Measurements from ENCODE around the gene CD3E.

CD3E gene

DNA sequence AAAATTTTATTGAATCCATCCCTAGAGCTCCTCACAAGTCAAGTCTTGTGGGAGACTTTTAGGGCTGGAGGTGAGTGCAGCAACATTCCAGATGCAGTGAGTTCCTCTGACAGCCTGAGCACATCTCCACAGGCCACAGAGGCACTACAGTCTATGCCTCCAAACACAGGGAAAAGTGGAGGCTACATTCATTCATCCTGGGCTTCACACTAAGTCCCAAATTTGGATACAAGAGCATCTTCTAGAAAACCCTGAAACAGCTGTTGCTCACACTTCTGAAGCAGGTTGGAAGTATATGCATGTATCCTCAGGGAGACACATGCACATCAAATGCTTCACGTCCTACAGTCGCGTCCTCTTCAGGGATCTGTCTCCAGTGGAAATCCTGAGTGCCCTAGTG is 36.7 kb downstream of the CD3E start:
- Histone ChIP-seq H3K4me1 (ENCODE audit: control insufficient read depth in 2 of 2, insufficient read depth in 2 of 2, low read length in 2 of 2) (no peaks in the 10 kb centered on the region), H3K27me3 (ENCODE audit: control insufficient read depth in 2 of 2, insufficient read depth in 2 of 2, low read length in 2 of 2) (no peaks in the 10 kb centered on the region), H3K9me3 (ENCODE audit: control insufficient read depth in 2 of 2, low read length in 2 of 2) (no peaks in the 10 kb centered on the region), H3K27ac (ENCODE audit: low read depth in 2 of 2, low read length in 2 of 2) (peak overlapping the region in 1 of 2 donors; percentile 61), H3K36me3 (ENCODE audit: control insufficient read depth in 2 of 2, insufficient read depth in 2 of 2, low read length in 2 of 2) (no peaks in the 10 kb centered on the region), H3K4me3 (ENCODE audit: low read length in 2 of 2) (peak overlapping the region in 1 of 2 donors; percentile 62), H3K9ac (ENCODE audit: low read depth in 1 of 2, low read length in 2 of 2) (peak overlapping the region in 1 of 2 donors; percentile 32)

DNA sequence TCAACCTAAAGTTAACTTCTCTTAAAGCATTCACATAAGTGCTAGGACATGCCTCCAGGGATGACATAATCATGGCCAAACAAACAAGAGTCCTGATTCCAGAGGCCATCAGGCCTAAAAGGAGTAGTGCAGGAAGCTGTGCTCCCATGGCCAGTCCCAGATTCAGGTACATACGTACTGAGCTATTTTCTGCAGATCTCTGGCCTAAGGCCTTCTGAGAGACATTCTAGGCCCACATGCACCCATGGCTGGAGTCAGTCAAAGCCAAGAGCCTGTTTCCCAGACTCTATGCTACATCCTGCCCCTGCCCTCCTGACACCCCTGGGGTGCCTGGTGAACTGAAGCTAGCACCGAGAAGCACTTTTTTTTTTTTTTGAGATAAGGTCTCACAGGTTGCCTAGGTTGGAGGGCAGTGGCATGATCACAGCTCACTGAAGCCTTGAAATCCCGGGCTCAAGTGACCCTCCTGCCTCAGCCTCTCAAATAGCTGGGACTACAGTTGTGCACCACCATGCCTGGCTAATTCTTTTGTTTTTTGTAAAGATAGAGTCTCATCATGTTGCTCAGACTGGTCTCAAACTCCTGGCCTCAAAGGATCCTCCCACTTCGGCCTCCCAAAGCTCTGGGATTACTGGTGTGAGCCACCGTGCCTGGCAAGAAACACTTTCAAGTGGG is 37.4 kb downstream of the CD3E start:
- H3K4me3 ChIP-seq (ENCODE audit: low read length in 2 of 2): peak overlapping the region in 1 of 2 donors; percentile 62
- peak overlapping the region in 1 of 2 donors; percentile 41 for H3K9ac ChIP-seq (ENCODE audit: low read depth in 1 of 2, low read length in 2 of 2)
- H3K27me3 ChIP-seq (ENCODE audit: control insufficient read depth in 2 of 2, insufficient read depth in 2 of 2, low read length in 2 of 2): no peaks in the 10 kb centered on the region
- H3K36me3 ChIP-seq (ENCODE audit: control insufficient read depth in 2 of 2, insufficient read depth in 2 of 2, low read length in 2 of 2): no peaks in the 10 kb centered on the region
- peak overlapping the region; percentile 14 to 61 for H3K27ac ChIP-seq (ENCODE audit: low read depth in 2 of 2, low read length in 2 of 2)
- H3K4me1 ChIP-seq (ENCODE audit: control insufficient read depth in 2 of 2, insufficient read depth in 2 of 2, low read length in 2 of 2): no peaks in the 10 kb centered on the region
- no peaks in the 10 kb centered on the region for H3K9me3 ChIP-seq (ENCODE audit: control insufficient read depth in 2 of 2, low read length in 2 of 2)

DNA sequence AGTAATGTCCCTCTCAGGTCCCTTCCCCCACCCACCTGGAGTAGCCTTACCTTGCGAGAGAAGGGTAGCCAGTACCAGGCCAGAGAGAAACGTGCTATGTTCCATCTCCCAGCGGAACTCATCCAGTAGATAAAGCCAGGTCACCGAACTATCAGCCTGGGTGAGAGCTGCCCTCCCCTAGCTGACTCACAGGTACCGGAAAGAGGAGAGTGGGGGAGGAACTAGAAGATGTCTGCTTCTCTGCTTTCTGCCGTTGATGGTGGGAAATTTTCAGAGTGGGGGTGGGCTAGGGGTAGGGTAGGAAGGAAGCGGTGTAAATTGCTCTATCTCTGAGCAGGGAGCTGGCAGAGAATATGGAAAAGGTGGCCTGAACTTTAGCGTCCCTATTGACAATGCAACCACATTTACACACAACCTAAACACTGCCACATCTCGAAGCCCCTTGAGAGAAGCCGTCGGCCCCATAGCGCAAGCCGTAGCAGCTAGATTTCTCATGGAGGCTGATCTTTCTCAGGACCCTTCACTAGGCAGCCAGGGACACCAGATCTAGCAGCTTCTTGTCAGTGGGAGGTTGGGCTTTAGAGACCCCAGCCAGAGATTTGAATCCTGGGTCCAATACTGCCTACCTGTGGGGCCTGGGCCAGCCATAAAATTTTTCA is 38.1 kb downstream of the CD3E start, which contains the start of gene CD3D:
Gene CD3D, minus strand, starts transcription at position 203 of the 659 bp plus-strand sequence. Its CDS starts 98 bp downstream, at position 105.
- peak within 1 kb of the TSS in 1 of 2 donors; percentile 62 for H3K4me3 ChIP-seq (ENCODE audit: low read length in 2 of 2)
- peak within 1 kb of the TSS in 1 of 2 donors; percentile 41 for H3K9ac ChIP-seq (ENCODE audit: low read depth in 1 of 2, low read length in 2 of 2)
- no peaks in the 10 kb centered on the region for H3K9me3 ChIP-seq (ENCODE audit: control insufficient read depth in 2 of 2, low read length in 2 of 2)
- peak within 1 kb of the TSS; percentile 14 to 61 for H3K27ac ChIP-seq (ENCODE audit: low read depth in 2 of 2, low read length in 2 of 2)
- H3K27me3 ChIP-seq (ENCODE audit: control insufficient read depth in 2 of 2, insufficient read depth in 2 of 2, low read length in 2 of 2): no peaks in the 10 kb centered on the region
- no peaks in the 10 kb centered on the region for H3K36me3 ChIP-seq (ENCODE audit: control insufficient read depth in 2 of 2, insufficient read depth in 2 of 2, low read length in 2 of 2)
- no peaks in the 10 kb centered on the region for H3K4me1 ChIP-seq (ENCODE audit: control insufficient read depth in 2 of 2, insufficient read depth in 2 of 2, low read length in 2 of 2)

DNA sequence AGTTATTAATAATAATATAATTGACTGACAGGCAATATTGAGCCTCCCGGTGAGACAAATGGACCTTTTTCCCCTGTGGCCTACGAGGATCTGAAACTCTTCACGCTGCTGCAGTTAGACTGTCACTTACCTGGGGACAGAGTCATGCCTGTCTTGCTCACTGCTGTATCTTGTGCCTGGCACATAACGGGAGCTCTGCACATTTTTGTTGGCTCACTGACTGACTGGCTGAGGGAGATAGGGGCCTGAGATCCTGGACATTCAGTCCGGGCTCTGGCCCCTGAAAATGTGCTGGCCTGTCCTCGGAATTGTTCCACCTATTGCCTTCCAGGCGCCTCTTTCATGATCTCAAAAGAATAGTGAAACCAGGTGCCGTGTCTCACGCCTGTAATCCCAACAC is 38.7 kb downstream of the CD3E start:
- no peak overlapping the region for H3K9ac ChIP-seq (ENCODE audit: low read depth in 1 of 2, low read length in 2 of 2)
- peak overlapping the region in 1 of 2 donors; percentile 26 for H3K4me3 ChIP-seq (ENCODE audit: low read length in 2 of 2)
- H3K4me1 ChIP-seq (ENCODE audit: control insufficient read depth in 2 of 2, insufficient read depth in 2 of 2, low read length in 2 of 2): no peaks in the 10 kb centered on the region
- peak overlapping the region in 1 of 2 donors; percentile 61 for H3K27ac ChIP-seq (ENCODE audit: low read depth in 2 of 2, low read length in 2 of 2)
- no peaks in the 10 kb centered on the region for H3K36me3 ChIP-seq (ENCODE audit: control insufficient read depth in 2 of 2, insufficient read depth in 2 of 2, low read length in 2 of 2)
- no peaks in the 10 kb centered on the region for H3K9me3 ChIP-seq (ENCODE audit: control insufficient read depth in 2 of 2, low read length in 2 of 2)
- no peaks in the 10 kb centered on the region for H3K27me3 ChIP-seq (ENCODE audit: control insufficient read depth in 2 of 2, insufficient read depth in 2 of 2, low read length in 2 of 2)

DNA sequence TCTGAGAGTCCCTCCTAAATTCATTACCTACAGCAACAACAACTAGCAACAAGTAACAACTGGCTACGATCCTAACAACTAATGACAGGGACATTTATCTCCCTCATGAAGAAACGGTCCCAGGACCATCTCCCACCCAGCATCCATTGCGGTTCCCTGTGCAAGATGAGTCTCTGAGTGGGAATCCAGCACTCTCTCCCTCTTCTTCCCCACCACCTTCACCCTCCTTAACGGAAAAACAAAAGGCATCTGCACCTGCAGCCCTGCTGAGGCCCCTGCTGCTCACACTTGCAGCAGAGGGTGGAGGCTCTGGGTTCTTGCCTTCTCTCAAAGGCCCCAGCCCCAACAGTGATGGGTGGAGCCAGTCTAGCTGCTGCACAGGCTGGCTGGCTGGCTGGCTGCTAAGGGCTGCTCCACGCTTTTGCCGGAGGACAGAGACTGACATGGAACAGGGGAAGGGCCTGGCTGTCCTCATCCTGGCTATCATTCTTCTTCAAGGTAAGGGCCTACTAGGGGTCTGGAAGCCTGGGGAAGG is 39.5 kb downstream of the CD3E start, which contains the start of gene CD3G:
Gene CD3G, plus strand, starts transcription at position 364 of the 535 bp plus-strand sequence. Its CDS starts 80 bp downstream, at position 444.
- H3K27me3 ChIP-seq (ENCODE audit: control insufficient read depth in 2 of 2, insufficient read depth in 2 of 2, low read length in 2 of 2): no peaks in the 10 kb centered on the region
- H3K4me1 ChIP-seq (ENCODE audit: control insufficient read depth in 2 of 2, insufficient read depth in 2 of 2, low read length in 2 of 2): no peaks in the 10 kb centered on the region
- H3K9ac ChIP-seq (ENCODE audit: low read depth in 1 of 2, low read length in 2 of 2): no peak within 1 kb of the TSS
- peak within 1 kb of the TSS in 1 of 2 donors; percentile 61 for H3K27ac ChIP-seq (ENCODE audit: low read depth in 2 of 2, low read length in 2 of 2)
- H3K4me3 ChIP-seq (ENCODE audit: low read length in 2 of 2): peak within 1 kb of the TSS in 1 of 2 donors; percentile 64
- no peaks in the 10 kb centered on the region for H3K9me3 ChIP-seq (ENCODE audit: control insufficient read depth in 2 of 2, low read length in 2 of 2)
- H3K36me3 ChIP-seq (ENCODE audit: control insufficient read depth in 2 of 2, insufficient read depth in 2 of 2, low read length in 2 of 2): no peaks in the 10 kb centered on the region

DNA sequence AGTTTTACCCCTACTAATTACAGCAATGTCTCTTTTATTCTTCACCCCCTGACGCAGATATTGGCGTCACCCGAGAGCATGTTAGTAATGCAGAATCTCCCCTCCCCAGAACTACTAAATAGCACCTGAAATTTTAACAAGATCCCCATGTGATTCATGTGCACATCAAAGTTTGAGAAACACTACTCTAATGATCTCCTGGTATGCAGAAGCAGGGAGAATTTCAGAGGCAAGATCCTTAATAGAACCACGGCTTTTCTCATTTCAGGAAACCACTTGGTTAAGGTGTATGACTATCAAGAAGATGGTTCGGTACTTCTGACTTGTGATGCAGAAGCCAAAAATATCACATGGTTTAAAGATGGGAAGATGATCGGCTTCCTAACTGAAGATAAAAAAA is 44.9 kb downstream of the CD3E start:
- H3K27ac ChIP-seq (ENCODE audit: low read depth in 2 of 2, low read length in 2 of 2): no peak overlapping the region

DNA sequence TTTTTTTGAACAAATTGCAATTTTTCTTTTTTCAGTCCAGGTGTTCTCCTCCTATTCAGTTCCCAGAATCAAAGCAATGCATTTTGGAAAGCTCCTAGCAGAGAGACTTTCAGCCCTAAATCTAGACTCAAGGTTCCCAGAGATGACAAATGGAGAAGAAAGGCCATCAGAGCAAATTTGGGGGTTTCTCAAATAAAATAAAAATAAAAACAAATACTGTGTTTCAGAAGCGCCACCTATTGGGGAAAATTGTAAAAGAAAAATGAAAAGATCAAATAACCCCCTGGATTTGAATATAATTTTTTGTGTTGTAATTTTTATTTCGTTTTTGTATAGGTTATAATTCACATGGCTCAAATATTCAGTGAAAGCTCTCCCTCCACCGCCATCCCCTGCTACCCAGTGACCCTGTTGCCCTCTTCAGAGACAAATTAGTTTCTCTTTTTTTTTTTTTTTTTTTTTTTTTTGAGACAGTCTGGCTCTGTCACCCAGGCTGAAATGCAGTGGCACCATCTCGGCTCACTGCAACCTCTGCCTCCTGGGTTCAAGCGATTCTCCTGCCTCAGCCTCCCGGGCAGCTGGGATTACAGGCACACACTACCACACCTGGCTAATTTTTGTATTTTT is 48.7 kb downstream of the CD3E start:
- Histone ChIP-seq H3K4me3 (ENCODE audit: low read length in 2 of 2) (no peak overlapping the region), H3K36me3 (ENCODE audit: control insufficient read depth in 2 of 2, insufficient read depth in 2 of 2, low read length in 2 of 2) (peaks cover 0 to 4% of the 10 kb centered on the region in 2 donors), H3K4me1 (ENCODE audit: control insufficient read depth in 2 of 2, insufficient read depth in 2 of 2, low read length in 2 of 2) (no peaks in the 10 kb centered on the region), H3K9ac (ENCODE audit: low read depth in 1 of 2, low read length in 2 of 2) (no peak overlapping the region), H3K27me3 (ENCODE audit: control insufficient read depth in 2 of 2, insufficient read depth in 2 of 2, low read length in 2 of 2) (peaks cover 0 to 6% of the 10 kb centered on the region in 2 donors), H3K27ac (ENCODE audit: low read depth in 2 of 2, low read length in 2 of 2) (no peak overlapping the region), H3K9me3 (ENCODE audit: control insufficient read depth in 2 of 2, low read length in 2 of 2) (no peaks in the 10 kb centered on the region)

More for the DNA sequence above, 44.9 kb downstream of the CD3E start:
- no peak overlapping the region for H3K4me3 ChIP-seq (ENCODE audit: low read length in 2 of 2)
- peaks cover 0 to 6% of the 10 kb centered on the region in 2 donors for H3K27me3 ChIP-seq (ENCODE audit: control insufficient read depth in 2 of 2, insufficient read depth in 2 of 2, low read length in 2 of 2)
- peaks cover 0 to 4% of the 10 kb centered on the region in 2 donors for H3K36me3 ChIP-seq (ENCODE audit: control insufficient read depth in 2 of 2, insufficient read depth in 2 of 2, low read length in 2 of 2)
- H3K9ac ChIP-seq (ENCODE audit: low read depth in 1 of 2, low read length in 2 of 2): no peak overlapping the region
- no peaks in the 10 kb centered on the region for H3K9me3 ChIP-seq (ENCODE audit: control insufficient read depth in 2 of 2, low read length in 2 of 2)
- no peaks in the 10 kb centered on the region for H3K4me1 ChIP-seq (ENCODE audit: control insufficient read depth in 2 of 2, insufficient read depth in 2 of 2, low read length in 2 of 2)

DNA sequence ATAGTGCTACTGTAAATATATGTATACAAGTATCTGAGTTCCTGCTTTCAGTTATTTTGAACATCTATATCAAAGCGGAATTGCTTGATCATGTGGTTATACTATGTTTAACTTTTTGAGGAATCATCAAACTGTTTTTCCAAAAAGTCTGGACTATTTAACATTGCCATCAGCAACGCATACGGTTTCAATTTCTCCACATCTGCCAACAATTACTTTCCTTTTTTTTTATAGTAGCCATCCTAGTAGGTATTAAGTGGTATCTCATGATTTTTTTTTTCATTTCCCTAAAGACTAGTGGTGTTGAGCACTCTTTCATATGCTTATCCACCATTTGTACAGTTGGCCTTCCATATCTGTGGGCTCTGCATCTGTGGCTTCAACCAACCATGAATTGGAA is 53.5 kb downstream of the CD3E start:
- H3K4me3 ChIP-seq (ENCODE audit: low read length in 2 of 2): no peak overlapping the region
- no peak overlapping the region for H3K27ac ChIP-seq (ENCODE audit: low read depth in 2 of 2, low read length in 2 of 2)
- peaks cover 5 to 11% of the 10 kb centered on the region in 2 donors for H3K4me1 ChIP-seq (ENCODE audit: control insufficient read depth in 2 of 2, insufficient read depth in 2 of 2, low read length in 2 of 2)
- no peaks in the 10 kb centered on the region for H3K9me3 ChIP-seq (ENCODE audit: control insufficient read depth in 2 of 2, low read length in 2 of 2)
- H3K36me3 ChIP-seq (ENCODE audit: control insufficient read depth in 2 of 2, insufficient read depth in 2 of 2, low read length in 2 of 2): no peaks in the 10 kb centered on the region
- peak overlapping the region in 1 of 2 donors; percentile 14 for H3K9ac ChIP-seq (ENCODE audit: low read depth in 1 of 2, low read length in 2 of 2)
- no peaks in the 10 kb centered on the region for H3K27me3 ChIP-seq (ENCODE audit: control insufficient read depth in 2 of 2, insufficient read depth in 2 of 2, low read length in 2 of 2)

DNA sequence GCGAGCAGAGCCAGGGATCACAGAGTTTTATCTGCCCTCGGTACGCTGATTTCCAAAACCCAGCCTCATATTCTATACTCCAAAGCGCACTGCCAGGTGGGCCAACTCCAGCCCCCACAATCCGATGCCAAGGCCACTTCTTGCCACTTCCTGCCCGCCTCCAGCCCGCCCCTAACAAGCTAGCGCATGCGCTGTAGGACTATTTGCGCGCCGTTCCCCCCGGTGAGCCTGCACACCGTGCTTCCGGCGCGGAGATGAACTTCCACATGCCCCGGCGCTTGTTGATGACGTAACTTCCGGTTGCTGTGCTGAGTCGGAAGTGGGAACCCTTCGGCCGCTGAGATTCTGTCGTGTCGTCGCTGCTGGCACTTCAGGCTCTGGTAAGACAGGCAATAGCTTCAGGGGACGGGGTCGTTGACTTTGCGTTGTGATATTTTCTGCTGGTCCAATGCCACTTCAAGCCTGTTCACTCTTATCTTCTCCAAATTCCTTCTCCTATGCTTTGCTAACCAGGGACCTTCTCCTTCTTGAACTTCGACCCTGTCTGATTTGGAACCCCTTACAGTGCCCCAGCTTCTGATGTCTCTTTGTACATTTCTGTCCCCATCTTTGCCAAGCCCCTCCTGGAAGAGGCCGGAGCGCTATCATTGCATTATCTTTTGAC is 54.9 kb downstream of the CD3E start, which contains the start of gene UBE4A:
Gene UBE4A, plus strand, starts transcription at position 306 of the 664 bp plus-strand sequence. CDS start 5,481 bp downstream, outside the sequence.
- H3K27ac ChIP-seq (ENCODE audit: low read depth in 2 of 2, low read length in 2 of 2): peak within 1 kb of the TSS; percentile 48 to 73
- H3K27me3 ChIP-seq (ENCODE audit: control insufficient read depth in 2 of 2, insufficient read depth in 2 of 2, low read length in 2 of 2): no peaks in the 10 kb centered on the region
- H3K4me1 ChIP-seq (ENCODE audit: control insufficient read depth in 2 of 2, insufficient read depth in 2 of 2, low read length in 2 of 2): peaks cover 5 to 11% of the 10 kb centered on the region in 2 donors
- no peaks in the 10 kb centered on the region for H3K9me3 ChIP-seq (ENCODE audit: control insufficient read depth in 2 of 2, low read length in 2 of 2)
- H3K4me3 ChIP-seq (ENCODE audit: low read length in 2 of 2): peak within 1 kb of the TSS; percentile 99 to 100
- peak within 1 kb of the TSS; percentile 84 to 98 for H3K9ac ChIP-seq (ENCODE audit: low read depth in 1 of 2, low read length in 2 of 2)
- H3K36me3 ChIP-seq (ENCODE audit: control insufficient read depth in 2 of 2, insufficient read depth in 2 of 2, low read length in 2 of 2): no peaks in the 10 kb centered on the region
